Hematopoietic multipotent progenitor cell treated with erythropoietin and hydrocortisone succinate and interleukin-3 and kit ligand, for 6 days (in vitro differentiated cells): ENCODE results near the gene NYNRIN.

Source experiments
- DNase-seq: peaks from one replicate; pipeline ENCODE4 v3.0.0-alpha.2; 2015

The NYNRIN gene

GRCh38 chr14:24463017-24463883 lies 64.4 kb downstream of the NYNRIN start:
- no peak for DNase-seq

GRCh38 chr14:24463884-24464785 lies 65.3 kb downstream of the NYNRIN start:
- DNase-seq = no peak

GRCh38 chr14:24465368-24465767 lies 66.6 kb downstream of the NYNRIN start:
- no peak for DNase-seq

- no peak for DNase-seq
Observed at GRCh38 chr14:24465805-24466204, 67.0 kb downstream of the NYNRIN start.
